CD8-positive, alpha-beta memory T cell (primary cell): Measurements from ENCODE around the gene E2F2. TPM values are rescaled to one million over a fixed set of nuclear protein-coding genes. Genes with fewer than 3 reads are reported as not detected.
A peak's percentile ranks its signal among the peaks of the same experiment; 100 is the strongest.

ENCODE experiments used
- CTCF ChIA-PET: fragments of 350-600 bp; sonication (Branson Sonifier 250); formaldehyde crosslinking; loops from one replicate; lab custom pipeline; 2021; ENCODE audit warnings: antibody characterized with exemption; lab: Charles Lee
- POLR2A ChIA-PET: fragments of 350-600 bp; sonication (Branson Sonifier 250); formaldehyde crosslinking; loops from one replicate; lab custom pipeline; 2021; ENCODE audit warnings: antibody characterized with exemption; lab: Charles Lee
- DNase-seq, 5 donors: peaks; one replicate each; pipeline versions ENCODE4 v3.0.0 to v3.0.0-alpha.2; 2020 to 2022; ENCODE audit warnings: mixed read lengths in 1 of 5
- H3K27ac ChIP-seq: one replicate; pipeline ENCODE4 v1.7.0; 2013; ENCODE audit warnings: low read depth, mild to moderate bottlenecking, low read length, moderate library complexity
- H3K27me3 ChIP-seq: 2 replicates; pipeline ENCODE4 v1.7.0; 2013; ENCODE audit warnings: low read length, mild to moderate bottlenecking; ENCODE audit not compliant: insufficient read depth, poor library complexity, severe bottlenecking
- H3K36me3 ChIP-seq: 2 replicates; pipeline ENCODE4 v1.7.0; 2013; ENCODE audit warnings: mild to moderate bottlenecking, low read length, moderate library complexity; ENCODE audit not compliant: insufficient read depth
- H3K4me1 ChIP-seq: 2 replicates; pipeline ENCODE4 v1.7.0; 2013; ENCODE audit warnings: mild to moderate bottlenecking, low read length, moderate library complexity; ENCODE audit not compliant: insufficient read depth
- H3K4me3 ChIP-seq: 2 replicates; pipeline ENCODE4 v1.7.0; 2013; ENCODE audit warnings: mild to moderate bottlenecking, low read length
- H3K9me3 ChIP-seq: 2 replicates; pipeline ENCODE4 v1.7.0; 2013; ENCODE audit warnings: mild to moderate bottlenecking, low read length
- H3K27ac Mint-ChIP-seq, 8 donors: one replicate each; pipeline ENCODE4 v1.8.0; 2020 to 2021; ENCODE audit warnings: mixed read lengths in 8 of 8, mild to moderate bottlenecking in 6 of 8, inconsistent platforms in 3 of 8, moderate library complexity in 3 of 8
- H3K27me3 Mint-ChIP-seq, 2 donors: one replicate each; pipeline ENCODE4 v1.8.0; 2020 to 2021; ENCODE audit warnings: mixed read lengths in 2 of 2, mild to moderate bottlenecking in 1 of 2, moderate library complexity in 1 of 2
- H3K36me3 Mint-ChIP-seq, 3 donors: one replicate each; pipeline ENCODE4 v1.8.0; 2020 to 2021; ENCODE audit warnings: mixed read lengths in 3 of 3, inconsistent platforms in 1 of 3, mild to moderate bottlenecking in 1 of 3
- H3K4me1 Mint-ChIP-seq, 3 donors: one replicate each; pipeline ENCODE4 v1.8.0; 2020 to 2021; ENCODE audit warnings: mixed read lengths in 3 of 3, inconsistent platforms in 1 of 3, mild to moderate bottlenecking in 1 of 3
- H3K4me3 Mint-ChIP-seq, 7 donors: one replicate each; pipeline ENCODE4 v1.8.0; 2020 to 2021; ENCODE audit warnings: mixed read lengths in 7 of 7, mild to moderate bottlenecking in 6 of 7, moderate library complexity in 4 of 7, inconsistent platforms in 2 of 7
- H3K9me3 Mint-ChIP-seq, 5 donors: one replicate each; pipeline ENCODE4 v1.8.0; 2020 to 2022; ENCODE audit warnings: mixed read lengths in 5 of 5, mild to moderate bottlenecking in 3 of 5, moderate library complexity in 2 of 5, inconsistent platforms in 1 of 5
- polyA plus RNA-seq: library from polyadenylated mRNA; unstranded; fragments of 300-500 nt; fragmentation: Illumina TruSeq; gene quantifications from one replicate; pipeline ENCODE4 v1.2.3, GENCODE V29; 2021
- total RNA-seq, 2 experiments: library from RNA; stranded (reverse); gene quantifications; one replicate each; pipeline ENCODE4 v1.2.3, GENCODE V29; 2021

E2F2 gene
- total and polyA plus RNA-seq, 3 experiments from 2014 or later = 0.76 to 19.6 (median 19.1) TPM

DNA sequence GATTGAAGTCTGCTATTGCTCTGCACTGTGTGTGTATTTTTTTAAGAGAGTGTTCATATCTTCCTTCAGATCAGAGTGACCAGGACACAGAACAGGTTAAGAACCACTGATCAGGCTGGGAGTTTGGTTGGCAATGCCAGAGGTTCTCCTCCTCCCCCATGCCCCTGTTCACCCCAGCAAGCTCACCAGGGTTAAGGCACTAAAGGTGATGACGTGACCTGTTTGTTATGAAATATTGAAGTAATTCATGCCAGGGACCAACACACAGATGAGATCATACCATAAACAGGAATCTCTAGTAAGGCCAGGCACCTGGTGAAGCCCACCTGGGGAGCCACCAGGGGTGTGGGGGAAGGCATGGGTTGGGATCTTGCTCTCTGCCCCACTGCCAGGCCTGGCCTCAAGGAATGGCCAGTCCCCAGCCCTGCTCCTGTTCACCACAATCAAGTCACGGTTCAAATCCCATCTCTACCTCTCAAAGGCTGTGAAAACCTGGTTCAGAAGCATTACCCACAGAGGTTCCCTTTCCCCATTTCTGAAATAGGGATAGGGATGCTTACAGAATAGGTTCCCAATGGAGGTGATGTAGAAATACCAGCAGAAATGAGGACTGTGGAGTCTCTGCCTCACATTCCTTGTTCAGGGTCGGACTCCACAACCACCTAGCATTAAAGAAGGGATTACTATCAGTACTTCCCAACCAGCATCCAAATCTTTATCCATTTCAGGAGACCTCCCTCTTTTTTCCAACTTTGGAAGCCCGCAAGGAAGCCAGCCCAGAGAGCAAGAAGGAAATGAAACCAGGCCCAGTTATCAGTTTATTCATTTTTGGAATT, 25.8 kb upstream of the E2F2 start:
- H3K36me3 ChIP-seq = no peaks in the 10 kb centered on the region

DNA sequence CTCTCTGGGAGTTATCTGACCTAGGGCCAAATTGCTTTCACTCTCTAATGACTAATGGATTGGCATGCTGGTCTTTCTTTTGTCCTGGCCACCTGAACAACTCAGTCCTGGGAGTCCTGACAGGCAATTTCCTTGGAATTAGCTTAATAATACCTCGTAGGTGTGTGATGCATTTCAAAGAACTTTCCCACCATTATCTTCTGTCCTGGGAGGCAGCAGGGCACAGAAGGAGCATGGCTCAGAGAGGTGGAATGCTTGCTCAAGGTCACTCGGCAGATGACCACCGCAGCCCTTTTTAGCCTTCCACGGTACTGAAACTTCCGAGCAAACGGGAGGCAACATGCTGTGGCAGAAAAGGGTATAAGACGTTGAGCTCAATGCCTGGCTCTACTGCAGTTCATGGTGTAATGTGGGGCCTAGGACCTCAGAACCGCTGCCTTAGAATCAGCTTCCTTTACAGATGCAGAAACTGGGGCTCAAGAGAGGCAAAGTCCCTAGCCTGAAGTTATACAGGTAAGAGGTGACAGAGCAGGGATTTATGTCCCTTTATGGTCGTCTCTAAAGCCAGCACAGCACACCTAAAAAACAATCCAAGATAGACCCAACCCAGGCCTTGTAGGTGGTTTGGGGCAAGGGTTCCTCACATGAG, 25.1 kb upstream of the E2F2 start:
- Histone ChIP-seq H3K36me3 (no peaks in the 10 kb centered on the region), H3K4me1 (peaks cover 48% of the 10 kb centered on the region), H3K27ac (peak overlapping the region; percentile 80), H3K9me3 (no peaks in the 10 kb centered on the region), H3K4me3 (peak overlapping the region; percentile 53), H3K27me3 (no peaks in the 10 kb centered on the region)
- CTCF ChIA-PET = interaction anchor here (1.0 to 13.0 kb wide), 12 partner anchors 9 to 79 kb away, joined by 3 to 268 read pairs (median 6); no protein-coding TSS in a partner anchor
- H3K9me3 Mint-ChIP-seq = no peaks in the 10 kb centered on the region
- POLR2A ChIA-PET = interaction anchor here (0.6 to 2.7 kb wide), 7 partner anchors 25 to 79 kb away, joined by 7 to 30 read pairs (median 11); partner anchors contain the start of gene E2F2
- peak in 1 of 5 donors; percentile 29 for DNase-seq
- H3K4me1 Mint-ChIP-seq = peaks cover 48 to 69% (median 69%) of the 10 kb centered on the region in 3 donors
- peak overlapping the region in 7 of 8 donors; percentile 42 to 89 (median 88) for H3K27ac Mint-ChIP-seq
- H3K27me3 Mint-ChIP-seq = peaks cover 0 to 7% of the 10 kb centered on the region in 2 donors
- H3K4me3 Mint-ChIP-seq = peak overlapping the region; percentile 82 to 94 (median 87)
- peaks cover 0 to 9% (median 1%) of the 10 kb centered on the region in 3 donors for H3K36me3 Mint-ChIP-seq

More for the DNA sequence above, 25.8 kb upstream of the E2F2 start:
- Histone ChIP-seq H3K4me1 (peaks cover 55% of the 10 kb centered on the region), H3K9me3 (no peaks in the 10 kb centered on the region), H3K27ac (peak overlapping the region; percentile 80), H3K27me3 (no peaks in the 10 kb centered on the region), H3K4me3 (peak overlapping the region; percentile 92)
- POLR2A ChIA-PET = interaction anchor here (1.6 to 2.7 kb wide), 3 partner anchors 45 to 64 kb away, joined by 5 to 30 read pairs (median 8); no protein-coding TSS in a partner anchor
- Mint-ChIP-seq H3K4me1 (peaks cover 48 to 69% (median 69%) of the 10 kb centered on the region in 3 donors), H3K36me3 (peaks cover 0 to 9% (median 1%) of the 10 kb centered on the region in 3 donors), H3K27me3 (peaks cover 0 to 7% of the 10 kb centered on the region in 2 donors), H3K9me3 (no peaks in the 10 kb centered on the region), H3K4me3 (peak overlapping the region; percentile 91 to 96 (median 93)), H3K27ac (peak overlapping the region; percentile 37 to 91 (median 83))
- peak in 1 of 5 donors; percentile 43 for DNase-seq
- CTCF ChIA-PET = interaction anchor here (1.0 to 13.0 kb wide), 9 partner anchors 12 to 79 kb away, joined by 3 to 268 read pairs (median 13); no protein-coding TSS in a partner anchor

DNA sequence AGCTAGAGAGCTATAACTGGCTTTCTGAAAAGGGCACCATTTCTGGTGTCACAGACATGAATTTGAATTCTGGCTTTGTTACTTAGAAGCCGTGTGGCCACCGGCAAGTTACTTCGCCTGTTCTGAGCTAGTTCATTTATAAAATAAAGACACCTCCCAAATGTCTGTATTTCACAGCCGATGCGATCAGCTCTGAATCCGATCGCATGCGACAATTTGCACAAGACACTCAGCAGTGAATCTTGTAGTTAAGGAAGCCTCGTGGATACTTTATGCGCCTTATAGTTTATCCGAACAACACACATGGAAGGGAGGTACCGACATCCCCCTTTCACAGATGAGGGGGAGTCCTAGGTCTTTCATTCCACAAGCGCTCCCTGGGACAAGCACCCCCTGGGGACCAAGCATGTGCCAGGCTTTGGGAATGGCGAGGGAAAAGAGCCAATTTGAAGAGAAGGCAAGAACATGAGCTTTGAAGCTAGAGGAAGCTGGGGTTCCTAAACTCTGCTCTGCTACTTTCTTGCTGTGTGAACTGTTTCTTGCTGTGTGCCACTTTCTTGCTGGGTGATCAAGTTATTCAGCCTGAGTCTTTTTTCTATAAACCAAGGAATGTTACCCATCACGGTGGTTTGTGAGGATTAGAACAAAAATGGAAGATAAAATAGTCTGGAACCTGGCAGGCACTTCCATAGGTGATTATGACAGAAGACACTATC, 24.4 kb upstream of the E2F2 start:
- peaks cover 48 to 68% (median 62%) of the 10 kb centered on the region in 3 donors for H3K4me1 Mint-ChIP-seq
- Histone ChIP-seq H3K27me3 (no peaks in the 10 kb centered on the region), H3K4me3 (peak overlapping the region; percentile 53), H3K4me1 (peaks cover 48% of the 10 kb centered on the region), H3K9me3 (no peaks in the 10 kb centered on the region), H3K36me3 (no peaks in the 10 kb centered on the region), H3K27ac (peak overlapping the region; percentile 80)
- H3K9me3 Mint-ChIP-seq = no peaks in the 10 kb centered on the region
- H3K4me3 Mint-ChIP-seq = peak overlapping the region; percentile 82 to 94 (median 87)
- H3K36me3 Mint-ChIP-seq = peaks cover 0 to 9% (median 1%) of the 10 kb centered on the region in 3 donors
- peak overlapping the region; percentile 50 to 94 (median 88) for H3K27ac Mint-ChIP-seq
- CTCF ChIA-PET = interaction anchor here (0.8 to 13.0 kb wide), 22 partner anchors 8 to 80 kb away, joined by 3 to 268 read pairs (median 4); no protein-coding TSS in a partner anchor
- peaks cover 0 to 7% of the 10 kb centered on the region in 2 donors for H3K27me3 Mint-ChIP-seq
- POLR2A ChIA-PET = interaction anchor here (0.6 to 2.7 kb wide), 16 partner anchors 10 to 187 kb away, joined by 3 to 30 read pairs (median 6); partner anchors contain the start of gene E2F2
- DNase-seq = no peak

DNA sequence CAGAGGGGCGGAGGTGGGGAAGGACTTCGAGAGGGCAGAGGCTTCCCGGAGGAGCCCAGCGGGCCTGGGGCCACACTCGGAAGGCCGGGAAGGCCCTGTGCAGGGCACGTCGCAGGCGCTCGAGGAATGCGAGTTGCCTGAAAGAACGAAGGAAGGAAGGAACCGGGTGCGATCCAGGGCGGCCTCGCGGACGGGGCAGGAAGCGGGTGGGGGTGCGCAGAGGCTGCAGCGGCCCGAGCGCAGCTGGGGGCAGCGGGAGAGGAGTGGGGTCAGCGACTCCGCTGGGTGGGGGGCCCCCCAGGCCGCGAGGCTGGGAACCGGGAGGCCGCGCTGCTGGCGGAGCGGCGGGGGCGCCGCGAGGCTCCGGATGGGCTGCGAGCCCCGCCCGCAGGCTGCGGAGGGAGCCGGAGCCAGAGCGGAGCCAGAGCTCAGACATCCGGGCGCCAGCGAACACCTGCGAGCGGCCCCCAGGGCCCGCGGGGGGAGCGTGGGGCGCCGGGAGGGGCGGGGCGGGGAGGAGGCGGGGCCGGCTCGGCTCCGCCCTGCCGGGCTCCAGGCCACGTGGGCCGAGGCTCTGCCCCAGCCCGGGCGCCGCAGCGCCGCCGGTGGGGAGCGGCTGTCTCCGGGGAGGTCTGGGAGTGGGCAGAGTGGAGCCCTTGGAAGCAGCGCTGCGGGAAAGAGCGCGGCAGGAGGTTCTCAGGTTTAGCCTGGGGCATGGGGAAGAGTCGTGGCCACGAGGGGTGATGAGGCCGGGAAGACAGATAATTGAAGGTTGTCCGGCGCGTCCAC, 23.6 kb upstream of the E2F2 start:
- H3K4me3 Mint-ChIP-seq = peak overlapping the region; percentile 82 to 94 (median 88)
- H3K4me1 ChIP-seq = peaks cover 41% of the 10 kb centered on the region
- peaks cover 0 to 9% (median 1%) of the 10 kb centered on the region in 3 donors for H3K36me3 Mint-ChIP-seq
- no peaks in the 10 kb centered on the region for H3K9me3 ChIP-seq
- no peaks in the 10 kb centered on the region for H3K36me3 ChIP-seq
- no peaks in the 10 kb centered on the region for H3K9me3 Mint-ChIP-seq
- peaks cover 0 to 5% of the 10 kb centered on the region in 2 donors for H3K27me3 Mint-ChIP-seq
- peak overlapping the region; percentile 85 for H3K27ac ChIP-seq
- no peaks in the 10 kb centered on the region for H3K27me3 ChIP-seq
- peak; percentile 78 to 89 (median 81) for DNase-seq
- peak overlapping the region; percentile 77 for H3K4me3 ChIP-seq
- peaks cover 43 to 60% (median 54%) of the 10 kb centered on the region in 3 donors for H3K4me1 Mint-ChIP-seq
- ChIA-PET CTCF (interaction anchor here (0.8 to 13.0 kb wide), 22 partner anchors 8 to 81 kb away, joined by 3 to 268 read pairs (median 5); no protein-coding TSS in a partner anchor), POLR2A (interaction anchor here (0.6 to 2.7 kb wide), 17 partner anchors 9 to 186 kb away, joined by 3 to 30 read pairs (median 4); no protein-coding TSS in a partner anchor)
- peak overlapping the region; percentile 50 to 97 (median 92) for H3K27ac Mint-ChIP-seq

DNA sequence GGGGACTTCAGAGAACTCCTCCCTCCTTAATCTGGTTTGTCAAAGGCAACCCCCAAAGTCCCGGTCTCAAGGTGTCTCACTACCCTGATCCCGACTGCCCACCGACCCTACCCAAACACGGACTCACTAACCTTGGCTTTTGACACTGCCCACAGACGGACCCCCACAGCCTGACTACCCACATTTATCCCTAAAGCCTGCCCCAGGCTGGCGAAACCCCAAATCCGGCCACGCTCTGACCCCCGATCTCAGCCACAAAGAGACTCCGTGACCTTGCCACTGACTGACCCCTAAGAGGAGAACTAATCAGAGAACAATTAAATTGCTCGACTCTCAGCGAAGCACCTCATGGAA, 23.1 kb upstream of the E2F2 start:
- Mint-ChIP-seq H3K4me1 (peaks cover 40 to 55% (median 51%) of the 10 kb centered on the region in 3 donors), H3K36me3 (peaks cover 0 to 5% (median 1%) of the 10 kb centered on the region in 3 donors), H3K9me3 (no peaks in the 10 kb centered on the region), H3K27me3 (peaks cover 0 to 3% of the 10 kb centered on the region in 2 donors), H3K27ac (peak overlapping the region; percentile 43 to 97 (median 92)), H3K4me3 (peak overlapping the region; percentile 69 to 92 (median 84))
- Histone ChIP-seq H3K27me3 (no peaks in the 10 kb centered on the region), H3K4me3 (peak overlapping the region; percentile 77), H3K4me1 (peaks cover 40% of the 10 kb centered on the region), H3K36me3 (no peaks in the 10 kb centered on the region), H3K27ac (peak overlapping the region; percentile 85), H3K9me3 (no peaks in the 10 kb centered on the region)
- ChIA-PET POLR2A (interaction anchor here (0.6 to 2.7 kb wide), 15 partner anchors 9 to 83 kb away, joined by 3 to 30 read pairs (median 6); no protein-coding TSS in a partner anchor), CTCF (interaction anchor here (1.1 to 13.0 kb wide), 15 partner anchors 9 to 81 kb away, joined by 3 to 268 read pairs (median 7); no protein-coding TSS in a partner anchor)
- DNase-seq = no peak

DNA sequence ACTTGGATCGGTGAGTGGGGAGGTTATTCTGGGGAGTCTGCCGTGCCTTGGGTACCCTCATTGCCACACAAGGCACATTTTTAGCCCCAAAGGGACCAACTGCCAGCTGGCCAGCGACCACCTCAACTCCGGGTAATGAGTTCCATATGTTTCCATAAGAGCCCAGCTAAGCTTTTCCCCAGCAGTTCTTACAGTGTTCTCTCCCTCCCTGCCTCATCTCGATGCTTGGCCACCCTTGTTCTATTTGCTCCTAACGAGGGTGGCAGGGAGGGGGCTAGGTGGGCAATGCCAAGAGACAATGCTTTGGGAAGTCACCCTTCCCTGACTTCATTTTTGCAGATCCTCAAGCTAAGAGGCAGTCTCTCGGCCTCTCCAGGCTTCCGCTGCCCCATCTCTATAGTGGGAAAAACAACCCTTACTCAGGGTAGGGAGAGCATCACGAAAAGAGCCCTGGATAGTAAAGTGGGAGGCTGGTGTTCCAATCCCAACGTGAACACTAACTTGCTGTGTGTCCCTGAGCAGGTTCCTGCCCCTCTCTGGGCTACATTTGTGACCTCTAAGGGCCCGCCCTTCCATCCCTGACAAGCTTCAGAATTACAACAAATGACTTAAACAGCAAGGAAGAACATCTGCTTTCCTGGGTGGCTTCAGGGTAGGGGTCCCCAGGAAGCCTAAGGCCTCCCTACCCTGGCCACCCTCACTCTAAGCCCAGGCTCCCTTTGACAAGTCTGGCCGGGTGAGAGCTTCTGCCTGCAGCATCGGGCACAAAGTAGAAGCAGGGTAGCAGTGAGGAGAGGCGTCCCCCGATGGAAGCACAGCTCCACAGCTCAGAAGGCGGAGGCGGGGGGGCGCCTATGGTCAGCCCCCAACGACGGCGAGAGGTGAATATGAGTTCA, 22.4 kb upstream of the E2F2 start:
- Histone ChIP-seq H3K27me3 (no peaks in the 10 kb centered on the region), H3K4me3 (no peak overlapping the region), H3K27ac (peak overlapping the region; percentile 85), H3K9me3 (no peaks in the 10 kb centered on the region), H3K36me3 (no peaks in the 10 kb centered on the region), H3K4me1 (peaks cover 44% of the 10 kb centered on the region)
- peak overlapping the region; percentile 43 to 97 (median 92) for H3K27ac Mint-ChIP-seq
- peak overlapping the region; percentile 69 to 92 (median 84) for H3K4me3 Mint-ChIP-seq
- H3K27me3 Mint-ChIP-seq = peaks cover 0 to 2% of the 10 kb centered on the region in 2 donors
- H3K9me3 Mint-ChIP-seq = no peaks in the 10 kb centered on the region
- H3K4me1 Mint-ChIP-seq = peaks cover 40 to 52% (median 45%) of the 10 kb centered on the region in 3 donors
- ChIA-PET CTCF (interaction anchor here (1.4 to 13.0 kb wide), 9 partner anchors 8 to 82 kb away, joined by 3 to 268 read pairs (median 8); no protein-coding TSS in a partner anchor), POLR2A (interaction anchor here (1.0 to 2.4 kb wide), 2 partner anchors 66 to 82 kb away, joined by 4 to 9 read pairs; no protein-coding TSS in a partner anchor)
- DNase-seq = peak in 1 of 5 donors; percentile 23
- peaks cover 0 to 1% (median 0%) of the 10 kb centered on the region in 3 donors for H3K36me3 Mint-ChIP-seq
